ENCODE results near the gene SGMS1.
"Not testable (repeated sequence)": the region's sequence is repeated elsewhere in the genome, so short reads cannot be mapped to it uniquely, and the experiment has no call there.

SGMS1 gene

GRCh38 chr10:50574931-50575330 is 48.8 kb downstream of the SGMS1 start:
- Histone ChIP-seq H3K79me2 (ENCODE audit: insufficient read depth, low read length) (peaks cover 42% of the 10 kb centered on the region), H3K9me3 (ENCODE audit: insufficient read depth, low read length) (no peaks in the 10 kb centered on the region), H3K36me3 (ENCODE audit: low read length) (no peaks in the 10 kb centered on the region), H3K27ac (ENCODE audit: low read depth, low read length) (no peak overlapping the region), H3K9ac (ENCODE audit: low read length) (no peak overlapping the region), H3F3A (ENCODE audit: insufficient read depth) (no peaks in the 10 kb centered on the region), H3K4me3 (ENCODE audit: insufficient read depth, low read length, poor library complexity, severe bottlenecking) (no peak overlapping the region), H4K20me1 (ENCODE audit: low read depth, low read length) (peaks cover 21% of the 10 kb centered on the region; the same call in 1 of the 2 replicates), H2AFZ (ENCODE audit: low read depth, low read length, severe bottlenecking) (no peak overlapping the region), H3K4me2 (ENCODE audit: low read depth, low read length, poor library complexity, severe bottlenecking) (no peak overlapping the region), H3K27me3 (ENCODE audit: low read length) (no peaks in the 10 kb centered on the region), H3K9me2 (replicated peaks; ENCODE audit: insufficient read depth, low read length) (no peaks in the 10 kb centered on the region)
- TF ChIP-seq CTCF (IDR thresholded peaks at IDR 0.05; ENCODE audit: insufficient read depth, low read length, poor library complexity, severe bottlenecking): no peak
- TF ChIP-seq EZH2phosphoT487 (conservative IDR thresholded peaks at IDR 0.05; ENCODE audit: low read length): no peak

DNA sequence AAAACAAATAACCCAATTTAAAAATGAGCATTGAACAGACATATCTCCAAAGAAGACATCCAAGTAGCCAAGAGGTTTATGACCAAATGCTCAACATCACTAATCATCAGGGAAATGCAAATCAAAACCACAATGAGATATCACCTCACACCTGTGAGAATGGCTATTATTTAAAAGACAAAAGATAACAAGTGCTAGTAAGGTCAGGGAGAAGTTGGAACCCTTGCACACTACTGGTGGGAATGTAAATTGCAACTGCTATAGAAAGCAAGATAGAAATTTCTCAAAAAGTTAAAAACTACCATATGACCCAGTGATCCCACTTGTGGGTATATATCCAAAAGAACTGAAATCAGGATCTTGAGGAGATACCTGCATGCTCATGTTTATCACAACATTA is 49.5 kb downstream of the SGMS1 start:
- TF ChIP-seq CTCF (IDR thresholded peaks at IDR 0.05; ENCODE audit: insufficient read depth, low read length, poor library complexity, severe bottlenecking): no peak
- TF ChIP-seq EZH2phosphoT487 (conservative IDR thresholded peaks at IDR 0.05; ENCODE audit: low read length): no peak

DNA sequence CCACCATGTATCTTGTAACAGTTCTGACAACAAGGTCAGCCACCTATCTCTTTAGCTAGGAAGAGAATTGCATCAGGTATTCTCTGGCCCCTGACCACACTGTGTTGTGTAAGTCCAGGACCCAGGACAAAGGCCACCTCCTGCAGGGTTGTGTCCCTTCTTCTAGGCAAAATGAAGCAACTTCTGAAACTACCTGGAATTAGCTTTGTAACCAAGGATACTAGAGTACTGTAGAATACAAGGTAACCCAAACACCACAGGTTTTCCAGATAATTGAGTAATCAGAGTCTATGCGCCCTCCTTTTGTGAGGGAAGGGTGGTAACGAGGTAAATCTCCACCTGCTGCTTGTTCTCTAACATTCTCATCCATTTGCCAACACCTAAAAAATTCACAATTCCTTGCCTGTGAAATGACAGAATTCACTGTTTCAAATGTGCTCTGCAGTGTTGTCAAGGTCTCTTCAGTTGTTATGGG is 51.7 kb downstream of the SGMS1 start:
- Histone ChIP-seq H3K27ac (ENCODE audit: low read depth, low read length) (no peak overlapping the region), H3K4me2 (ENCODE audit: low read depth, low read length, poor library complexity, severe bottlenecking) (no peak overlapping the region)

More for the DNA sequence above, 49.5 kb downstream of the SGMS1 start:
- H3K79me2 ChIP-seq (ENCODE audit: insufficient read depth, low read length): peaks cover 41% of the 10 kb centered on the region; the same call in 1 of the 2 replicates
- H3K36me3 ChIP-seq (ENCODE audit: low read length): no peaks in the 10 kb centered on the region
- H3K27me3 ChIP-seq (ENCODE audit: low read length): no peaks in the 10 kb centered on the region
- no peak overlapping the region for H2AFZ ChIP-seq (ENCODE audit: low read depth, low read length, severe bottlenecking)
- no peak overlapping the region for H3K9ac ChIP-seq (ENCODE audit: low read length)
- H3K27ac ChIP-seq (ENCODE audit: low read depth, low read length): no peak overlapping the region
- H3K9me3 ChIP-seq (ENCODE audit: insufficient read depth, low read length): no peaks in the 10 kb centered on the region
- no peak overlapping the region for H3K4me3 ChIP-seq (ENCODE audit: insufficient read depth, low read length, poor library complexity, severe bottlenecking)
- no peaks in the 10 kb centered on the region for H3K9me2 ChIP-seq (replicated peaks; ENCODE audit: insufficient read depth, low read length)
- H3K4me2 ChIP-seq (ENCODE audit: low read depth, low read length, poor library complexity, severe bottlenecking): no peak overlapping the region
- peaks cover 16% of the 10 kb centered on the region; the same call in 1 of the 2 replicates for H4K20me1 ChIP-seq (ENCODE audit: low read depth, low read length)
- no peaks in the 10 kb centered on the region for H3F3A ChIP-seq (ENCODE audit: insufficient read depth)

DNA sequence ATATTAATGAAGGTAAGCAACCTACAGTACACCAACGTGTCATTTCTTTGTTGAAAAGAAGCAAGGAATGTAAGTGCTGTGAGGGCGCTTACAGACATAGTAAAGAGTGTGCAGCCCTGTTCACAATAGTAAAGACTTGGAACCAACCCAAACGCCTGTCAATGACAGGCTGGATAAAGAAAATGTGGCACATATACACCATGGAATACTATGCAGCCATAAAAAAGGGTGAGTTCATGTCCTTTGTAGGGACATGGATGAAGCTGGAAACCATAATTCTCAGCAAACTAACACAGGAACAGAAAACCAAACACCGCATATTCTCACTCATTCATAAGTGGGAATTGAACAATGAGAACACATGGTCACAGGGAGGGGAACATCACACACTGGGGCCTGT is 55.0 kb downstream of the SGMS1 start:
- H3K4me3 ChIP-seq (ENCODE audit: insufficient read depth, low read length, poor library complexity, severe bottlenecking); H3K36me3 ChIP-seq (ENCODE audit: low read length); H3K27ac ChIP-seq (ENCODE audit: low read depth, low read length); H3K4me2 ChIP-seq (ENCODE audit: low read depth, low read length, poor library complexity, severe bottlenecking); H3K27me3 ChIP-seq (ENCODE audit: low read length); H3K9me3 ChIP-seq (ENCODE audit: insufficient read depth, low read length); H2AFZ ChIP-seq (ENCODE audit: low read depth, low read length, severe bottlenecking); H3F3A ChIP-seq (ENCODE audit: insufficient read depth); H3K9ac ChIP-seq (ENCODE audit: low read length); H3K9me2 ChIP-seq (replicated peaks; ENCODE audit: insufficient read depth, low read length): not testable (repeated sequence)
- H4K20me1 ChIP-seq (ENCODE audit: low read depth, low read length): peaks cover 11% of the 10 kb centered on the region; the same call in 1 of the 2 replicates
- H3K79me2 ChIP-seq (ENCODE audit: insufficient read depth, low read length): peaks cover 24% of the 10 kb centered on the region; the same call in 1 of the 2 replicates

More for the DNA sequence above, 51.7 kb downstream of the SGMS1 start:
- H3K9ac ChIP-seq (ENCODE audit: low read length): no peak overlapping the region
- no peaks in the 10 kb centered on the region for H3K27me3 ChIP-seq (ENCODE audit: low read length)
- no peaks in the 10 kb centered on the region for H3K9me3 ChIP-seq (ENCODE audit: insufficient read depth, low read length)
- H3K9me2 ChIP-seq (replicated peaks; ENCODE audit: insufficient read depth, low read length): no peaks in the 10 kb centered on the region
- H3K36me3 ChIP-seq (ENCODE audit: low read length): no peaks in the 10 kb centered on the region
- H2AFZ ChIP-seq (ENCODE audit: low read depth, low read length, severe bottlenecking): no peak overlapping the region
- TF ChIP-seq CTCF (IDR thresholded peaks at IDR 0.05; ENCODE audit: insufficient read depth, low read length, poor library complexity, severe bottlenecking) (no peak), EZH2phosphoT487 (conservative IDR thresholded peaks at IDR 0.05; ENCODE audit: low read length) (no peak)
- H3F3A ChIP-seq (ENCODE audit: insufficient read depth): no peaks in the 10 kb centered on the region
- peaks cover 34% of the 10 kb centered on the region; the same call in 1 of the 2 replicates for H3K79me2 ChIP-seq (ENCODE audit: insufficient read depth, low read length)
- H3K4me3 ChIP-seq (ENCODE audit: insufficient read depth, low read length, poor library complexity, severe bottlenecking): no peak overlapping the region
- H4K20me1 ChIP-seq (ENCODE audit: low read depth, low read length): peaks cover 19% of the 10 kb centered on the region
